ENCODE data around the gene PMS1. TPM values are rescaled to one million over a fixed set of nuclear protein-coding genes. Genes with fewer than 3 reads are reported as not detected.
"Not testable (repeated sequence)": the region's sequence is repeated elsewhere in the genome, so short reads cannot be mapped to it uniquely, and the experiment has no call there.

The PMS1 gene
- 10 to 100 TPM; 28.9 to 32.3 (median 29.1) TPM for total RNA-seq
- total RNA-seq (2013): 46.1 TPM

GRCh38 chr2:189783927-189784867 lies at the start of gene PMS1, which contains the start of gene ORMDL1:
Gene PMS1 (plus strand): TSS chr2:189784450. CDS start chr2:189791810, 7,360 bp downstream.
Gene ORMDL1 (minus strand): TSS chr2:189784339. CDS start chr2:189782595, 1,744 bp downstream.
- under 1% methylated on average over 96 of the region's 96 CpGs for WGBS (ENCODE audit: insufficient coverage)
- no peaks in the 10 kb centered on the region for H3K27me3 Mint-ChIP-seq (ENCODE audit: low read depth in 2 of 2)
- no peaks in the 10 kb centered on the region for H3K9me3 Mint-ChIP-seq
- DNase-seq (peak; percentile 97), ATAC-seq (peak; percentile 85 to 97 (median 87))
- no peaks in the 10 kb centered on the region for H3K36me3 Mint-ChIP-seq
- peak within 1 kb of the TSS; percentile 92 for H3K4me3 ChIP-seq (ENCODE audit: low read length)
- no peaks in the 10 kb centered on the region for H3K9me3 ChIP-seq (ENCODE audit: control insufficient read depth, insufficient read depth, low read length)
- peak within 1 kb of the TSS; percentile 92 for H3K4me3 Mint-ChIP-seq
- H3K27ac ChIP-seq (ENCODE audit: low read length): peak within 1 kb of the TSS; percentile 98
- TF ChIP-seq CTCF (IDR thresholded peaks at IDR 0.05): no peak
- peaks cover 42 to 58% of the 10 kb centered on the region in 2 donors for H3K4me1 Mint-ChIP-seq
- H3K4me1 ChIP-seq (ENCODE audit: control insufficient read depth, insufficient read depth, low read length): peaks cover 10% of the 10 kb centered on the region
- no peaks in the 10 kb centered on the region for H3K27me3 ChIP-seq (ENCODE audit: control insufficient read depth, insufficient read depth, low read length)
- peak within 1 kb of the TSS; percentile 96 to 97 for H3K27ac Mint-ChIP-seq
- intact Hi-C loops (cut with micrococcal nuclease): loop anchor here (1.0 to 10.0 kb wide), 7 partner anchors 22 to 1098 kb away; partner anchors contain the start of genes ASNSD1, GLS, MFSD6 and NEMP2
- H3K36me3 ChIP-seq (ENCODE audit: control insufficient read depth, insufficient read depth, low read length): peaks cover 18% of the 10 kb centered on the region

GRCh38 chr2:189751080-189751658 lies 33.1 kb upstream of the PMS1 start:
- peaks cover 55% of the 10 kb centered on the region for H3K36me3 ChIP-seq (ENCODE audit: control insufficient read depth, insufficient read depth, low read length)
- no peak overlapping the region for H3K4me3 Mint-ChIP-seq
- H3K4me1 Mint-ChIP-seq: peaks cover 0 to 4% of the 10 kb centered on the region in 2 donors
- ATAC-seq (peak; percentile 50 to 66 (median 65)), DNase-seq (peak in 1 of 2 donors; percentile 70)
- peaks cover 8% of the 10 kb centered on the region for H3K36me3 Mint-ChIP-seq
- TF ChIP-seq CTCF (IDR thresholded peaks at IDR 0.05): peak; percentile 54
- H3K9me3 ChIP-seq (ENCODE audit: control insufficient read depth, insufficient read depth, low read length): no peaks in the 10 kb centered on the region
- H3K4me1 ChIP-seq (ENCODE audit: control insufficient read depth, insufficient read depth, low read length): no peaks in the 10 kb centered on the region
- intact Hi-C loops (cut with micrococcal nuclease): loop anchor here (5.0 kb wide), 1 partner anchor 46 kb away; no protein-coding TSS in a partner anchor
- no peaks in the 10 kb centered on the region for H3K27me3 Mint-ChIP-seq (ENCODE audit: low read depth in 2 of 2)
- 86% methylated on average over 8 of the region's 10 CpGs for WGBS (ENCODE audit: insufficient coverage)
- no peaks in the 10 kb centered on the region for H3K9me3 Mint-ChIP-seq
- H3K4me3 ChIP-seq (ENCODE audit: low read length): no peak overlapping the region
- H3K27me3 ChIP-seq (ENCODE audit: control insufficient read depth, insufficient read depth, low read length): no peaks in the 10 kb centered on the region
- H3K27ac Mint-ChIP-seq: no peak overlapping the region
- no peak overlapping the region for H3K27ac ChIP-seq (ENCODE audit: low read length)

- no peak overlapping the region for H3K4me3 ChIP-seq (ENCODE audit: low read length)
- no peak for TF ChIP-seq CTCF (IDR thresholded peaks at IDR 0.05)
- no peak overlapping the region for H3K27ac ChIP-seq (ENCODE audit: low read length)
- H3K9me3 ChIP-seq (ENCODE audit: control insufficient read depth, insufficient read depth, low read length): no peaks in the 10 kb centered on the region
- Mint-ChIP-seq H3K4me3 (no peak overlapping the region), H3K27ac (no peak overlapping the region), H3K36me3 (peaks cover 8% of the 10 kb centered on the region), H3K4me1 (no peaks in the 10 kb centered on the region), H3K27me3 (ENCODE audit: low read depth in 2 of 2) (no peaks in the 10 kb centered on the region), H3K9me3 (no peaks in the 10 kb centered on the region)
- ATAC-seq (no peak), DNase-seq (no peak)
- no peaks in the 10 kb centered on the region for H3K4me1 ChIP-seq (ENCODE audit: control insufficient read depth, insufficient read depth, low read length)
- H3K27me3 ChIP-seq (ENCODE audit: control insufficient read depth, insufficient read depth, low read length): no peaks in the 10 kb centered on the region
- H3K36me3 ChIP-seq (ENCODE audit: control insufficient read depth, insufficient read depth, low read length): peaks cover 35% of the 10 kb centered on the region
- WGBS (ENCODE audit: insufficient coverage): 97% methylated on average over 1 of the region's 2 CpGs
- intact Hi-C loops (cut with micrococcal nuclease): no loop called here
These were observed 27.8 kb upstream of the PMS1 start for GRCh38 chr2:189756311-189756952.

- H3K27me3 Mint-ChIP-seq (ENCODE audit: low read depth in 2 of 2); H3K9me3 ChIP-seq (ENCODE audit: control insufficient read depth, insufficient read depth, low read length); H3K27ac ChIP-seq (ENCODE audit: low read length); H3K36me3 Mint-ChIP-seq; H3K4me3 Mint-ChIP-seq; H3K9me3 Mint-ChIP-seq; H3K36me3 ChIP-seq (ENCODE audit: control insufficient read depth, insufficient read depth, low read length); H3K4me1 ChIP-seq (ENCODE audit: control insufficient read depth, insufficient read depth, low read length); H3K27me3 ChIP-seq (ENCODE audit: control insufficient read depth, insufficient read depth, low read length); H3K27ac Mint-ChIP-seq; DNase-seq; ATAC-seq; H3K4me3 ChIP-seq (ENCODE audit: low read length); intact Hi-C loops (cut with micrococcal nuclease); H3K4me1 Mint-ChIP-seq: not testable (repeated sequence)
- 94% methylated on average over 10 of the region's 19 CpGs for WGBS (ENCODE audit: insufficient coverage)
These were observed 24.1 kb upstream of the PMS1 start for GRCh38 chr2:189760154-189760553.
